SH-SY5Y (cell line): Measurements from ENCODE around the gene STK35.

Experiments used
- GATA2 ChIP-seq: IDR thresholded peaks from 2 replicates; pipeline ENCODE4 v1.6.1; 2011; ENCODE audit warnings: mild to moderate bottlenecking, low read depth, low read length
- GATA3 ChIP-seq: IDR thresholded peaks from 2 replicates; pipeline ENCODE4 v1.6.1; 2011; ENCODE audit warnings: low read depth, mild to moderate bottlenecking, low read length, moderate library complexity

DNA sequence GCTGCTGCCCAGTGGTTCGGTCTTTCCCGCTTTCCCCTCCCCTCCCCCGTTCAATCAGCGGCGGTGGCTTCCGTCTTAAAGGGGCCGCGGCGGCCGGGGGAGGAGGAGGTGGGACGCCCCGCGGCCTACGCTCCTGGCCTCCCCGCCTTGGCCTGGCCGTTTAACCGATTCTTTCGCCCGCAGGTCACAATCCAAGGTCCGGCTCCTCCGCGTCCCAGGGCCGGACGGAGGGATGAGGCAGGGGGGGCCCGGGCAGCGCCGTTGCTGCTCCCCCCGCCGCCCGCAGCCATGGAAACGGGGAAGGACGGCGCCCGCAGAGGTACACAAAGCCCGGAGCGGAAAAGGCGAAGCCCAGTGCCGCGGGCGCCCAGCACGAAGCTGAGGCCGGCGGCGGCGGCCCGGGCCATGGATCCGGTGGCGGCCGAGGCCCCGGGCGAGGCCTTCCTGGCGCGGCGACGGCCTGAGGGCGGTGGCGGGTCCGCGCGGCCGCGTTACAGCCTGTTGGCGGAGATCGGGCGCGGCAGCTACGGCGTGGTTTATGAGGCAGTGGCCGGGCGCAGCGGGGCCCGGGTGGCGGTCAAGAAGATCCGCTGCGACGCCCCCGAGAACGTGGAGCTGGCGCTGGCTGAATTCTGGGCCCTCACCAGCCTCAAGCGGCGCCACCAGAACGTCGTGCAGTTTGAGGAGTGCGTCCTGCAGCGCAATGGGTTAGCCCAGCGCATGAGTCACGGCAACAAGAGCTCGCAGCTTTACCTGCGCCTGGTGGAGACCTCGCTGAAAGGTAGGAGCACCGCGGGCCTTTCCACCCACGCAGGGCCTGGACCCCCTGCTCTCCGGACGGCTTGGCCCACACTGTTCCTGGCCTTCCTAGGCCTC, 1.2 kb downstream of the STK35 start:
- TF ChIP-seq GATA2 = no peak
- no peak for TF ChIP-seq GATA3
